ENCODE measurements around the gene SLAMF8. TPM values are rescaled to one million over a fixed set of nuclear protein-coding genes. Genes with fewer than 3 reads are reported as not detected.

The SLAMF8 gene
- 0.03 to 0.08 TPM (median 0.06 TPM) in 3 of 5 replicates, not detected in the others for total RNA-seq (2022; extraction: Qiagen RNA extraction; ENCODE audit: low read depth)

DNA sequence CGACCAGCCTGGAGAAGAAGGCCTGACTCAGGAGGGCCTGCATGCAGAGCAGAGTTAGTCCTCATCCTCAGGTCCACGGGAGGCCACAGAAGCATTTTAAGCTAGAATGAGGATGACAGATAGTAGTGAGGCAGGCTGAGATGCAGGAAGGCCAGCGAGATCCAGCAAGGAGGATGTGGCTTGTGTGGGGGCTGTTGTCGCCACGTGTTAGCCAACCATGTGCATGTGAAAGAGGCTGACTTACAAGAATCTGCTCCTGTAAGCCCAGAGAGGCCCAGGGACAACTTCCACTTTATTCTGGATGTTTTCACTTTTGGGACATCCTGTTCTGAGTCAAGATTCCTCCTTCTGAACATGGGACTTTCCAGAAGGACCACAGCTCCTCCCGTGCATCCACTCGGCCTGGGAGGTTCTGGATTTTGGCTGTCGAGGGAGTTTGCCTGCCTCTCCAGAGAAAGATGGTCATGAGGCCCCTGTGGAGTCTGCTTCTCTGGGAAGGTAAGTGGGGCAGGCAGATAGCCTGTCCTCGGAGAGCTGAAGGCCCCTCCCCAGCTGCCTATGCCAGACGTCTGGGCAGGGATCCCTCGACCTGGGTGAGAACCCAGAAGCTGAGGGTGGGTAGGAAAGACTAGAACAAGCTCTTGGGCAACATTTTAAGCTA lies at the start of gene SLAMF8:
Gene SLAMF8 (plus strand): TSS at position 433 of the 661 bp plus-strand sequence. CDS start 26 bp downstream, at position 459.

DNA sequence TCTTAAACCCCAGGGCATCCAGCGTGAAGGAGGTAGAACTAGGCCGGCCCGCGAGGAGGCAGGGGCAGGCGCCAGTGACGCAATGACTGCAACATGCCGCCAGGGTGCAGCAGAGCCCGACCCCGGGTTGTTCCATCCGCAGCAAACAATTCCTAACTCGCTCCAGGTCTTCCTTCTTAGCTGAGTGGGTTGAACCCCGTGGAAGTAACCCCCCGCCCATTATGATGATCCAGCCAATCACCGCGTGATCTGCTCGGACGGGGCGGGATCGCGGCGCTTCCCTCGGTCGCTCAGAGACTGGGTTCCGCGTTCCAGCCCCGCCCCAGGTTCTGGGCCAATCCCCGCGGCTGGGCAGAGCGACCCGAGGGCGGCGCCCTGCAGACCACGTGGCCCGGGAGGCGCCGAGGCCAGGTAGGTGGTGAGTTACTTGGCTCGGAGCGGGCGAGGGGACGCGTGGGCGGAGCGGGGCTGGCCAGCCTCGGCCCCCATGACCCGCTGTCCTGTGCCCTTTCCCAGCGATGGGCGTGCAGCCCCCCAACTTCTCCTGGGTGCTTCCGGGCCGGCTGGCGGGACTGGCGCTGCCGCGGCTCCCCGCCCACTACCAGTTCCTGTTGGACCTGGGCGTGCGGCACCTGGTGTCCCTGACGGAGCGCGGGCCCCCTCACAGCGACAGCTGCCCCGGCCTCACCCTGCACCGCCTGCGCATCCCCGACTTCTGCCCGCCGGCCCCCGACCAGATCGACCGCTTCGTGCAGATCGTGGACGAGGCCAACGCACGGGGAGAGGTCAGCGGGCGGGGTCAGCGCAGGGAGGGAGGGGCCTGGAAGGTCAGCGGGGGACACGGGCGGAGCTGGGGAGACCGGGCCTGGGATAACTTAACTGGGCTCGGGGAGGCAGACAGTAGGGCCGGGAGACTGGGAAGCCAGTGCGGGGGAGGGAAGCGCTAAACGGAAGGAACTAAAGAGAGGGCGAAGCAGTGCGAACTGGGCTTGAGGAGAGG lies 45.8 kb upstream of the SLAMF8 start, which contains the start of gene DUSP23:
Gene DUSP23 (plus strand): TSS at position 380 of the 1,000 bp plus-strand sequence. CDS start 139 bp downstream, at position 519.

DNA sequence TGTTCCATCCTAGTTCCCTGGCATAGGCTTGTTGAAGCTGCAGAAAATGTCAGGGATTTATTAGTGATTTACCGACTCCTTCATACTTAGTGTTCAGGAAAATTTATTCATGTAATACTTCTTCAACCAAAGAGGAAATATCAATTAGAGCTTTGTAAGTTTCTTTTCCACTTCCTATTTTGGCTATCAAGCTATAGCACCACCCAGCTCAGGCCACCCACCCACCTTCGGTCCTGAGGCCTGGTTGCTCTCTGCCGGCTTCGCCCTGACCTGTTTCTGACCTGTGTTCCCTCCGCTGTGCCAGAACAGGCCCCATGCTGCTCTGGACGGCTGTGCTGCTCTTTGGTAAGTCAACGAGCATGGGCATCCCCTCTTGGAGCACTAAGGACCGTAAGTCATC lies 24.6 kb upstream of the SLAMF8 start, which contains the start of gene FCRL6:
Gene FCRL6 (plus strand): TSS at position 250 of the 400 bp plus-strand sequence. CDS start 65 bp downstream, at position 315.

GRCh38 chr1:159862557-159862956 lies 35.9 kb downstream of the SLAMF8 start, which contains the start of gene VSIG8:
Gene VSIG8, minus strand, starts transcription at chr1:159862657. Its CDS starts 136 bp downstream, at chr1:159862521.

Other genes starting within 250 kb of the SLAMF8 start
- not detected in 5 replicates for gene APCS, start 239.0 kb upstream of the SLAMF8 start, total RNA-seq (2022; extraction: Qiagen RNA extraction; ENCODE audit: low read depth)
- gene CRP, start 112.3 kb upstream of the SLAMF8 start, total RNA-seq (2022; extraction: Qiagen RNA extraction; ENCODE audit: low read depth), result not detected in 5 replicates
- gene DUSP23, start 45.9 kb upstream of the SLAMF8 start, total RNA-seq (2022; extraction: Qiagen RNA extraction; ENCODE audit: low read depth), result 64.1 to 78.3 TPM (median 75.1 TPM) in 5 replicates
- gene FCRL6, start 24.5 kb upstream of the SLAMF8 start, total RNA-seq (2022; extraction: Qiagen RNA extraction; ENCODE audit: low read depth), result not detected in 5 replicates
- not detected in 5 replicates for gene VSIG8, start 35.8 kb downstream of the SLAMF8 start, total RNA-seq (2022; extraction: Qiagen RNA extraction; ENCODE audit: low read depth)
- gene CFAP45, start 73.3 kb downstream of the SLAMF8 start, total RNA-seq (2022; extraction: Qiagen RNA extraction; ENCODE audit: low read depth), result 0.64 to 0.91 TPM (median 0.78 TPM) in 5 replicates
- gene TAGLN2, start 98.6 kb downstream of the SLAMF8 start, total RNA-seq (2022; extraction: Qiagen RNA extraction; ENCODE audit: low read depth), result 941 to 1,085 TPM (median 1,033 TPM) in 5 replicates
- 0.17 to 0.27 TPM (median 0.21 TPM) in 5 replicates for gene IGSF9, start 118.7 kb downstream of the SLAMF8 start, total RNA-seq (2022; extraction: Qiagen RNA extraction; ENCODE audit: low read depth)
- gene SLAMF9, start 127.4 kb downstream of the SLAMF8 start, total RNA-seq (2022; extraction: Qiagen RNA extraction; ENCODE audit: low read depth), result 0.25 to 1.3 TPM (median 0.82 TPM) in 5 replicates
- 4.0 to 4.8 TPM (median 4.5 TPM) in 5 replicates for gene PIGM, start 205.1 kb downstream of the SLAMF8 start, total RNA-seq (2022; extraction: Qiagen RNA extraction; ENCODE audit: low read depth)
- gene KCNJ10, start 243.3 kb downstream of the SLAMF8 start, total RNA-seq (2022; extraction: Qiagen RNA extraction; ENCODE audit: low read depth), result not detected in 5 replicates